OCI-LY3 (cell line): ENCODE results near the gene WHAMM.

Experiments
- H2AFZ ChIP-seq: fragments of 200-600, 300-600 bp; shearing (Covaris generic); 2 replicates; pipeline ENCODE4 v1.6.0; 2014; ENCODE audit warnings: antibody characterized with exemption, low read depth, low read length
- H3K27ac ChIP-seq: fragments of 200-600, 300-600 bp; sonication (generic); 2 replicates; pipeline ENCODE4 v1.5.1; 2014; ENCODE audit warnings: mild to moderate bottlenecking, low read length, moderate library complexity, mixed read lengths
- H3K27me3 ChIP-seq: fragments of 200-600, 300-600 bp; sonication (generic); 2 replicates; pipeline ENCODE4 v1.6.1; 2014; ENCODE audit warnings: low read depth, low read length, mixed read lengths
- H3K36me3 ChIP-seq: fragments of 200-600, 300-600 bp; sonication (generic); replicated peaks from 2 replicates; pipeline ENCODE3; 2014; ENCODE audit warnings: low read depth, low read length, mixed read lengths
- H3K4me1 ChIP-seq: fragments of 300-600, 200-600 bp; sonication (generic); 2 replicates; pipeline ENCODE4 v1.6.1; 2014; ENCODE audit warnings: low read length, mixed read lengths
- H3K4me2 ChIP-seq: fragments of 200-600, 300-600 bp; sonication (generic); 2 replicates; pipeline ENCODE4 v1.6.1; 2014; ENCODE audit warnings: low read length, mixed read lengths
- H3K4me3 ChIP-seq: fragments of 300-600, 200-600 bp; sonication (generic); 2 replicates; pipeline ENCODE4 v1.5.1; 2014; ENCODE audit warnings: antibody characterized with exemption, mild to moderate bottlenecking, low read length, moderate library complexity
- H3K79me2 ChIP-seq: fragments of 300-600, 200-600 bp; shearing (Covaris generic); 2 replicates; pipeline ENCODE4 v1.6.1; 2014; ENCODE audit warnings: mild to moderate bottlenecking, low read length, mixed read lengths
- H3K9ac ChIP-seq: fragments of 300-600, 200-600 bp; shearing (Covaris generic); 2 replicates; pipeline ENCODE4 v1.6.0; 2014; ENCODE audit warnings: mild to moderate bottlenecking, low read length, moderate library complexity
- H3K9me3 ChIP-seq: fragments of 200-600, 300-600 bp; shearing (Covaris generic); 2 replicates; pipeline ENCODE4 v1.6.1; 2014; ENCODE audit warnings: low read length, mixed read lengths; ENCODE audit not compliant: insufficient read depth
- H4K20me1 ChIP-seq: fragments of 200-600, 300-600 bp; sonication (generic); 2 replicates; pipeline ENCODE4 v1.6.1; 2016; ENCODE audit warnings: low read length, mixed read lengths; ENCODE audit not compliant: insufficient read depth
- EZH2phosphoT487 ChIP-seq: fragments of 200-600 bp; shearing (Covaris generic); IDR thresholded peaks from 2 replicates; pipeline ENCODE4 v1.6.1; 2018; ENCODE audit warnings: antibody characterized with exemption, mixed run types, low read depth
- TF ChIP-seq, protein P1 (sequence below): fragments of 200-600, 300-600 bp; sonication (generic); IDR thresholded peaks from 2 replicates; pipeline ENCODE4 v1.5.1; 2014; ENCODE audit warnings: antibody characterized with exemption, low read length, low read depth

WHAMM gene

DNA sequence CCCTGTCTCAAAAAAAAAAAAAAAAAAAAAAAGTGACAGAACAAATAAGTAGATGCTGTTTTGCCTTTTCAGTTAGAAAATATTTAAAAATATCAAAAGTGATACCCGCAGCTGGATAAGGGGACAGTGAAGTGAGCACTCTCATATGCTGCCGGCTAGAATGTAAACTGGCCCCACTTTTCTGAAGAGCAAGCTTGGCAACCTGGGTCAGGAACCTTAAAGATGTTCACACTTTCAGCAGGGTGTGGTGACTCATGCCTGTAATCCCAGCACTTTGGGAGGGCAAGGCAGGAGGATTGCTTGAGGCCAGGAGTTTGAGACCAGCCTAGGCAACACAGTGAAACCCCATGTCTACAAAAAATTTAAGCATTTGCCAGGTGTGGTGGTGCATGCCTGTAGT lies 20.9 kb upstream of the WHAMM start:
- H3K9me3 ChIP-seq: no peaks in the 10 kb centered on the region
- H2AFZ ChIP-seq: no peak overlapping the region
- H3K27ac ChIP-seq: no peak overlapping the region
- H3K4me1 ChIP-seq: no peaks in the 10 kb centered on the region
- no peaks in the 10 kb centered on the region for H3K79me2 ChIP-seq
- no peak overlapping the region for H3K4me2 ChIP-seq
- no peak overlapping the region for H3K9ac ChIP-seq
- TF ChIP-seq, protein P1, sequence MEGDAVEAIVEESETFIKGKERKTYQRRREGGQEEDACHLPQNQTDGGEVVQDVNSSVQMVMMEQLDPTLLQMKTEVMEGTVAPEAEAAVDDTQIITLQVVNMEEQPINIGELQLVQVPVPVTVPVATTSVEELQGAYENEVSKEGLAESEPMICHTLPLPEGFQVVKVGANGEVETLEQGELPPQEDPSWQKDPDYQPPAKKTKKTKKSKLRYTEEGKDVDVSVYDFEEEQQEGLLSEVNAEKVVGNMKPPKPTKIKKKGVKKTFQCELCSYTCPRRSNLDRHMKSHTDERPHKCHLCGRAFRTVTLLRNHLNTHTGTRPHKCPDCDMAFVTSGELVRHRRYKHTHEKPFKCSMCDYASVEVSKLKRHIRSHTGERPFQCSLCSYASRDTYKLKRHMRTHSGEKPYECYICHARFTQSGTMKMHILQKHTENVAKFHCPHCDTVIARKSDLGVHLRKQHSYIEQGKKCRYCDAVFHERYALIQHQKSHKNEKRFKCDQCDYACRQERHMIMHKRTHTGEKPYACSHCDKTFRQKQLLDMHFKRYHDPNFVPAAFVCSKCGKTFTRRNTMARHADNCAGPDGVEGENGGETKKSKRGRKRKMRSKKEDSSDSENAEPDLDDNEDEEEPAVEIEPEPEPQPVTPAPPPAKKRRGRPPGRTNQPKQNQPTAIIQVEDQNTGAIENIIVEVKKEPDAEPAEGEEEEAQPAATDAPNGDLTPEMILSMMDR: no peak
- no peak for TF ChIP-seq EZH2phosphoT487
- no peak overlapping the region for H3K4me3 ChIP-seq
- no peaks in the 10 kb centered on the region for H4K20me1 ChIP-seq
- no peaks in the 10 kb centered on the region for H3K36me3 ChIP-seq
- H3K27me3 ChIP-seq: 0 out of 2 replicates have a peak, but pooled peaks cover 10% of the 10 kb centered on the region

DNA sequence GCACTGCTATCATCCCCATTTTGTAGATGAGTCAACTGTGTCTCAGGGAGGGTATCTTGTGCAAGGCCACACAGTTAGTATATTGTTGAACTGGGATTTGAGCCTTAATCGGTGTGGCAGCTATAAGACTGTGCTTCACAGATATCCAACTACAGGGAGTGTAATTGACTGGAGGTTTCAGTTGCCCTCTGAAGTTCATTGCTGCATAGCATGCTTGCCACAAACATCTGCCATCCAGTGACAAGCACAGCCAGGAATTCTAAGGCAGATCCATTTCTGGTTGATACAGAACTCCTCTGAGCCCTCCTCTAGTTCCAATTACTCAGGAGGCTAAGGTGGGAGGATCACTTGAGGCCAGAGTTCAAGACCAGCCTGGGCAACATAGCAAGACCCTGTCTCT lies 19.9 kb upstream of the WHAMM start:
- TF ChIP-seq, protein P1: no peak
- no peak for TF ChIP-seq EZH2phosphoT487
- Histone ChIP-seq H3K4me3 (no peak overlapping the region), H3K9ac (no peak overlapping the region), H3K9me3 (no peaks in the 10 kb centered on the region), H3K4me1 (no peaks in the 10 kb centered on the region), H3K4me2 (no peak overlapping the region), H3K79me2 (no peaks in the 10 kb centered on the region), H3K36me3 (no peaks in the 10 kb centered on the region), H4K20me1 (no peaks in the 10 kb centered on the region), H3K27me3 (0 out of 2 replicates have a peak, but pooled peaks cover 10% of the 10 kb centered on the region), H2AFZ (no peak overlapping the region), H3K27ac (no peak overlapping the region)

DNA sequence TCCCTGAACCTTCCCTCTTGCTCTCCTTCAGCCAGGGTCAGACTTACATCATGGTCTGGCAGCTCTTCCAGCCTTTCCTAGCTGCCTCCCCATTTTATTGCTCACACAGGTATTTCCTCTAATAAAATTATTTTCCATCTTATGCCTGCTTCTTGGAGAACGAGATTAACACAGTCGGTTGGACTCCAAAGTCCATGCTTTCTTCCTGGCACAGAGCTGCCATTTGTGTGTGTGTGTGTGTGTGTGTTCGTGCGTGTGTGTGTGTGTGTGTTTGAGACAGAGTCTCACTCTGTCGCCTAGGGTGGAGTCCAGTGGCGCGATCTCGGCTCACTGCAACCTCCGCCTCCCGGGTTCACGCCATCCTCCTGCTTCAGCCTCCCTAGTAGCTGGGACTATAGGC lies 19.1 kb upstream of the WHAMM start:
- Histone ChIP-seq H3K27me3 (0 out of 2 replicates have a peak, but pooled peaks cover 10% of the 10 kb centered on the region), H3K4me1 (no peaks in the 10 kb centered on the region), H3K79me2 (no peaks in the 10 kb centered on the region), H2AFZ (no peak overlapping the region), H3K9ac (no peak overlapping the region), H3K9me3 (no peaks in the 10 kb centered on the region), H3K4me2 (no peak overlapping the region), H4K20me1 (no peaks in the 10 kb centered on the region), H3K36me3 (no peaks in the 10 kb centered on the region), H3K27ac (no peak overlapping the region), H3K4me3 (no peak overlapping the region)
- TF ChIP-seq EZH2phosphoT487: no peak
- TF ChIP-seq, protein P1: no peak

DNA sequence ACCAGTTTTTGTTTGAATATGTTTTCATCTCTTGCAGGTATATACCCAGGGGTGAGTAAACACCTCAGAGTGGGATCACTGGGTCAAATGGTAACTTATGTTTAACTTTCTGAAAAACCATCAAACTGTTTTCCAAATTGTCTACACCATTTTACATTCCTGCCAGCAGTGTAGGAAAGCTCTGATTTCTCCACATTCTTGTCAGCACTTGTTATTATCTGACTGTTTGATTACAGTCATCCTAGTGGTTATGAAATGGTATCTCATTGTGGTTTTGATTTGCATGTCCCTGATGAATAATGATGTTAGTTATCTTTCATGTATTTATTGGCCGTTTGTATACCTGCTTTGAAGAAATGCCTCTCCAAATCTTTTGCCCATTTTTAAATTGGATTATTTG lies 17.4 kb upstream of the WHAMM start:
- no peak overlapping the region for H2AFZ ChIP-seq
- no peaks in the 10 kb centered on the region for H3K4me1 ChIP-seq
- H3K4me3 ChIP-seq: no peak overlapping the region
- no peaks in the 10 kb centered on the region for H3K36me3 ChIP-seq
- no peaks in the 10 kb centered on the region for H3K27me3 ChIP-seq
- H3K9me3 ChIP-seq: no peaks in the 10 kb centered on the region
- no peak overlapping the region for H3K9ac ChIP-seq
- H4K20me1 ChIP-seq: no peaks in the 10 kb centered on the region
- H3K27ac ChIP-seq: no peak overlapping the region
- TF ChIP-seq, protein P1: no peak
- TF ChIP-seq EZH2phosphoT487: no peak
- H3K4me2 ChIP-seq: no peak overlapping the region
- no peaks in the 10 kb centered on the region for H3K79me2 ChIP-seq
